GM12865 (cell line): ENCODE measurements around the gene KANSL1.

Experiments used
- DNase-seq: peaks from one replicate; pipeline ENCODE4 v3.0.0; 2010; ENCODE audit warnings: low read depth
- H3K4me3 ChIP-seq: 2 replicates; pipeline ENCODE4 v1.5.1; 2011; ENCODE audit warnings: mild to moderate bottlenecking, low read depth, low read length, control low read depth
- TF ChIP-seq, protein P1 (sequence below): IDR thresholded peaks from 2 replicates; pipeline ENCODE4 v1.5.1; 2011; ENCODE audit warnings: low read length, control low read depth, low read depth, inconsistent platforms; ENCODE audit not compliant: insufficient read depth; ENCODE audit errors: missing control alignments

KANSL1 gene

DNA sequence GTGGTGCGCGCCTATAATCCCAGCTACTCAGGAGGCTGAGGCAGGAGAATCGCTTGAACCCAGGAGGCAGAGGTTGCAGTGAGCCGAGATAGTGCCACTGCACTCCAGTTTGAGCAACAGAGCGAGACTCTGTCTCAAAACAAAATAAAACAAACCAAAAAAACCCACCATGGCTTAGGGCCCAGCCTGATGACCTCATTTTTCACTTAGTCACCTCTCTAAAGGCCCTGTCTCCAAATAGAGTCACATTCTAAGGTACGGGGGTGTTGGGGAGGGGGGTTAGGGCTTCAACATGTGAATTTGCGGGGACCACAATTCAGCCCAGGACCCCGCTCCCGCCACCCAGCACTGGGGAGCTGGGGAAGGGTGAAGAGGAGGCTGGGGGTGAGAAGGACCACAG is 195.6 kb downstream of the KANSL1 start:
- TF ChIP-seq, protein P1, sequence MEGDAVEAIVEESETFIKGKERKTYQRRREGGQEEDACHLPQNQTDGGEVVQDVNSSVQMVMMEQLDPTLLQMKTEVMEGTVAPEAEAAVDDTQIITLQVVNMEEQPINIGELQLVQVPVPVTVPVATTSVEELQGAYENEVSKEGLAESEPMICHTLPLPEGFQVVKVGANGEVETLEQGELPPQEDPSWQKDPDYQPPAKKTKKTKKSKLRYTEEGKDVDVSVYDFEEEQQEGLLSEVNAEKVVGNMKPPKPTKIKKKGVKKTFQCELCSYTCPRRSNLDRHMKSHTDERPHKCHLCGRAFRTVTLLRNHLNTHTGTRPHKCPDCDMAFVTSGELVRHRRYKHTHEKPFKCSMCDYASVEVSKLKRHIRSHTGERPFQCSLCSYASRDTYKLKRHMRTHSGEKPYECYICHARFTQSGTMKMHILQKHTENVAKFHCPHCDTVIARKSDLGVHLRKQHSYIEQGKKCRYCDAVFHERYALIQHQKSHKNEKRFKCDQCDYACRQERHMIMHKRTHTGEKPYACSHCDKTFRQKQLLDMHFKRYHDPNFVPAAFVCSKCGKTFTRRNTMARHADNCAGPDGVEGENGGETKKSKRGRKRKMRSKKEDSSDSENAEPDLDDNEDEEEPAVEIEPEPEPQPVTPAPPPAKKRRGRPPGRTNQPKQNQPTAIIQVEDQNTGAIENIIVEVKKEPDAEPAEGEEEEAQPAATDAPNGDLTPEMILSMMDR = no peak
- H3K4me3 ChIP-seq = no peak overlapping the region
- DNase-seq = no peak

DNA sequence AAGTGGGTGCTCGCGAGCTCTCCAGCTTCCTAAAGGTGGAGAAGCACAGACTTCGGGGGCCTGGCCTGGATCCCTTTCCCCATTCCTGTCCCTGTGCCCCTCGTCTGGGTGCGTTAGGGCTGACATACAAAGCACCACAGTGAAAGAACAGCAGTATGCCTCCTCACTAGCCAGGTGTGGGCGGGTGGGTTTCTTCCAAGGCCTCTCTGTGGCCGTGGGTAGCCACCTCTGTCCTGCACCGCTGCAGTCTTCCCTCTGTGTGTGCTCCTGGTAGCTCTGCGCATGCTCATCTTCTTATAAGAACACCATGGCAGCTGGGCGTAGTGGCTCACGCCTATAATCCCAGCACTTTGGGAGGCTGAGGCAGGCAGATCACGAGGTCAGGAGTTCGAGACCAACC is 196.1 kb downstream of the KANSL1 start:
- TF ChIP-seq, protein P1 = no peak
- H3K4me3 ChIP-seq = no peak overlapping the region
- DNase-seq = no peak

DNA sequence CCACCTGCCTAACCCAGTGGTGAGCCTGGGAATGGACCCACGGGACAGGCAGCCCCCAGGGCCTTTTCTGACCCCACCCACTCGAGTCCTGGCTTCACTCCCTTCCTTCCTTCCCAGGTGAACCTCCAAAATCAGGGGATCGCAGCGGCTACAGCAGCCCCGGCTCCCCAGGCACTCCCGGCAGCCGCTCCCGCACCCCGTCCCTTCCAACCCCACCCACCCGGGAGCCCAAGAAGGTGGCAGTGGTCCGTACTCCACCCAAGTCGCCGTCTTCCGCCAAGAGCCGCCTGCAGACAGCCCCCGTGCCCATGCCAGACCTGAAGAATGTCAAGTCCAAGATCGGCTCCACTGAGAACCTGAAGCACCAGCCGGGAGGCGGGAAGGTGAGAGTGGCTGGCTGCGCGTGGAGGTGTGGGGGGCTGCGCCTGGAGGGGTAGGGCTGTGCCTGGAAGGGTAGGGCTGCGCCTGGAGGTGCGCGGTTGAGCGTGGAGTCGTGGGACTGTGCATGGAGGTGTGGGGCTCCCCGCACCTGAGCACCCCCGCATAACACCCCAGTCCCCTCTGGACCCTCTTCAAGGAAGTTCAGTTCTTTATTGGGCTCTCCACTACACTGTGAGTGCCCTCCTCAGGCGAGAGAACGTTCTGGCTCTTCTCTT is 196.8 kb downstream of the KANSL1 start:
- no peak for DNase-seq
- no peak overlapping the region for H3K4me3 ChIP-seq
- TF ChIP-seq, protein P1 = no peak

DNA sequence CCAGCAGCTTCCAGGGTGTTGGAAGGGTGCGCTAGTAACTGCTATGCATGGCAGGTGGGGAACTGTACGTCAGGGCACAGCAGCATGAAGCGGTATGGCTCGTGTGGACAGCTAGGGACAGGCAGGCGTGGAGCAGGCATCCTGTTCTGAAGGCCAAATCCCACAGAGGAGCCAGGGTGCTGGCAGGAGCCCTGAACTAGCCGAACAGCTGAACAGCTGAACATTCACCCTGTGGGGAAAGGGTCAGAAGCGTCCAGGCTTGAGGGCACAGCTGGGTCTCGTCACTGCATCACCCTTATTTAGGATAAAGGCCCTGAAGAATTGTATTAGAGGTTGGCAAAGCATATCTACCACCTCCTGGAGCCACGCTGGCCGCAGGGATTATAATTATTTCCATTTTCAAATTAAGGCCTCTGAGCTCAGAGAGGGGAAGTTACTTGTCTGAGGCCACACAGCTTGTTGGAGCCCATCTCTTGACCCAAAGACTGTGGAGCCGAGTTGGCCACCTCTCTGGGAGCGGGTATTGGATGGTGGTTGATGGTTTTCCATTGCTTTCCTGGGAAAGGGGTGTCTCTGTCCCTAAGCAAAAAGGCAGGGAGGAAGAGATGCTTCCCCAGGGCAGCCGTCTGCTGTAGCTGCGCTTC is 197.5 kb downstream of the KANSL1 start:
- no peak for DNase-seq
- TF ChIP-seq, protein P1 = no peak
- no peak overlapping the region for H3K4me3 ChIP-seq

DNA sequence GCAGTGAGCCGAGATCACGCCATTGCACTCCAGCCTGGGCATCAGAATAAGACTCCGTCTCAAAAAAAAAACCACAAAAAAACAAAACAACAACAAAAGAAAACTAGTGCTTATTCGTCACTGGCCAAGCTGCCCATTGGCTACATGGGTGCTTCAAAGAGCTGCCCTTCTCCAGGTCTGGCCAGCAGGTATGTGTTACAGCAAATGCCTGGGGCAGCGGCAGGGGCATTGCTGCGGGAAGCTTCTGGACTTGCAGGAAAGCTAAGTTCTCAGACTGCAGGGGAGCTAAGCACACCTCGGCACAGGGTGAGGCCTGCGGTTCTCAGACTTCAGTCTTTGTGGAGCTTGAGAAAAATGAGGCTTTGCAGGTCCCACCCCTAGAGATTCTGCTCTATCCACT is 198.2 kb downstream of the KANSL1 start:
- no peak for DNase-seq
- H3K4me3 ChIP-seq = no peak overlapping the region
- TF ChIP-seq, protein P1 = no peak

DNA sequence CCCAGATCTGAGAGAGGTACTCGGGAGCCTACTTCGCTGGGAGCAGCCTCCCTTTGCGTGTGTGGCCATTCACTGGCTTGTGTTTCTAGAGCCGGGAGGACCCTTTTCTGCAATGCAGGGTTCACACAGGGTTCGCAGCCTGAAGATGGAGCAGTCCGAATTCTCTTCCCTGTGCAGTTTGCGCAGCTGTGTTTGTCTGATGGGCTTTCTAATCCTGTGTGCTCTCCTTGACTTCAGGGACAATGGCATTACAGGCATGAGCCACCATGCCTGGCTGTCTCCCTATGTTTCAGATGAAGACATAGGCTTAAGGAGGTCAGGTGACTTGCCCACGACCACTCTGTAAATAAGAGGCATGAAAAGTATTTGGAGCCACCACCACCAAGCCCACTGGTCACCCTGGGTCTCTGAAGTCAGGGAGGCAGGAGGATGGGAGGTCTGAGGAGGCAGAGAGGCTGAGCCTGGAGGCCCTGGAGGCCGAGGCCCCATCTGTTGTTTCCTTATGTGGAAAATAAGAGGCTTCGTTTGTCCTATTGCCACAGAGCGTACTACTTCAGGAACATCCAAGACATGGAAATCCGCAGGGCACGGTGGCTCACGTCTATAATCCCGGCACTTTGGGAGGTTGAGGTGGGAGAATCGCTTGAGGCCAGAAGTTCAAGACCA is 199.1 kb downstream of the KANSL1 start:
- no peak overlapping the region for H3K4me3 ChIP-seq
- DNase-seq = no peak
- TF ChIP-seq, protein P1 = no peak
